T-cell (primary cell): ENCODE measurements around the gene PARM1. TPM values are rescaled to one million over a fixed set of nuclear protein-coding genes. Genes with fewer than 3 reads are reported as not detected.

ENCODE experiments used
- ATAC-seq, 4 experiments: fragments of 200-7000 bp in 3 of 4; fragments of 150-1000 bp in 1 of 4; cut with Tn5 transposase; replicated peaks in 1 of 4; 1 replicate in 3 of 4; 2 replicates in 1 of 4; pipeline ENCODE4 v1.10.0; 2021; ENCODE audit warnings: moderate library complexity in 3 of 4, mild to moderate bottlenecking in 2 of 4, moderate number of reproducible peaks in 1 of 4
- CTCF ChIA-PET, 2 donors: fragments of 300-600 bp; sonication (Branson Sonifier 250); formaldehyde crosslinking; loops; one replicate each; lab custom pipeline; 2022; ENCODE audit warnings: antibody characterized with exemption in 2 of 2; lab: Charles Lee
- POLR2A ChIA-PET, 2 donors: fragments of 300-600 bp; sonication (Branson Sonifier 250); formaldehyde crosslinking; loops; one replicate each; lab custom pipeline; 2022; ENCODE audit warnings: antibody characterized with exemption in 2 of 2; lab: Charles Lee
- DNase-seq, 35 experiments: peaks; one replicate each; pipeline versions ENCODE4 v3.0.0 to v3.0.0-alpha.2; 2013 to 2023
- H3K27ac ChIP-seq: one replicate; pipeline ENCODE4 v1.5.1; 2013; ENCODE audit warnings: low read length
- H3K27me3 ChIP-seq, 2 experiments: replicated peaks in 1 of 2; 1 replicate in 1 of 2; 2 replicates in 1 of 2; pipeline versions ENCODE4 v1.6.1 to v1.7.0; 2013; ENCODE audit warnings: low read length in 1 of 2, mixed read lengths in 1 of 2; ENCODE audit not compliant: control insufficient read depth in 2 of 2, insufficient read depth in 2 of 2; ENCODE audit errors: extremely low read depth in 1 of 2
- H3K36me3 ChIP-seq, 2 donors: 1 replicate in 1 of 2; 2 replicates in 1 of 2; pipeline versions ENCODE4 v1.6.1 to v1.7.0; 2013; ENCODE audit warnings: low read length in 1 of 2; ENCODE audit not compliant: control insufficient read depth in 2 of 2, insufficient read depth in 1 of 2; ENCODE audit errors: extremely low read depth in 1 of 2
- H3K4me1 ChIP-seq, 2 experiments: 1 replicate in 1 of 2; 2 replicates in 1 of 2; pipeline versions ENCODE4 v1.6.1 to v1.7.0; 2013; ENCODE audit warnings: low read length in 2 of 2, mixed read lengths in 1 of 2; ENCODE audit not compliant: insufficient read depth in 2 of 2, control insufficient read depth in 1 of 2; ENCODE audit errors: extremely low read depth in 1 of 2
- H3K4me3 ChIP-seq, 2 donors: 1 replicate in 1 of 2; 2 replicates in 1 of 2; pipeline versions ENCODE4 v1.5.1 to v1.7.0; 2013; ENCODE audit warnings: mild to moderate bottlenecking in 2 of 2, low read length in 1 of 2, moderate library complexity in 1 of 2; ENCODE audit not compliant: control insufficient read depth in 1 of 2; ENCODE audit errors: extremely low read depth in 1 of 2
- H3K9me3 ChIP-seq: 2 replicates; pipeline ENCODE4 v1.7.0; 2013
- H3K27ac Mint-ChIP-seq, 2 donors: one replicate each; pipeline ENCODE4 v1.8.0; 2020 to 2021; ENCODE audit warnings: mild to moderate bottlenecking in 2 of 2, mixed read lengths in 2 of 2
- H3K27me3 Mint-ChIP-seq, 2 donors: one replicate each; pipeline ENCODE4 v1.8.0; 2021 to 2022; ENCODE audit warnings: mixed read lengths in 2 of 2
- H3K36me3 Mint-ChIP-seq: one replicate; pipeline ENCODE4 v1.8.0; 2021; ENCODE audit warnings: mixed read lengths
- H3K4me1 Mint-ChIP-seq, 3 donors: one replicate each; pipeline ENCODE4 v1.8.0; 2020 to 2022; ENCODE audit warnings: mixed read lengths in 3 of 3, mild to moderate bottlenecking in 1 of 3
- H3K4me3 Mint-ChIP-seq, 3 donors: one replicate each; pipeline ENCODE4 v1.8.0; 2020 to 2022; ENCODE audit warnings: mild to moderate bottlenecking in 3 of 3, mixed read lengths in 3 of 3, moderate library complexity in 3 of 3
- H3K9me3 Mint-ChIP-seq, 3 donors: one replicate each; pipeline ENCODE4 v1.8.0; 2020 to 2022; ENCODE audit warnings: mixed read lengths in 3 of 3
- WGBS: methylation state at CpG from one replicate; pipeline ENCODE4 v1.1.5; 2013; ENCODE audit warnings: missing lambda C conversion rate; ENCODE audit not compliant: insufficient coverage; 5-methylcytosine and 5-hydroxymethylcytosine counted together
- total RNA-seq, 35 experiments: library from RNA in 6 of 35; stranded (reverse) in 6 of 35; fragments of 120-200 nt in 1 of 35; gene quantifications; one replicate each; pipeline versions ENCODE4 v1.2.1 to v1.2.4 and lab custom pipeline; 2013 to 2026

The PARM1 gene
- total RNA-seq, 5 donors from 2014 or later (not counting 1 experiment from before 2014, with no cell fraction given): 0.13 to 0.38 (median 0.26) TPM

- CTCF ChIA-PET: no interaction called here
- Histone ChIP-seq H3K4me1 (no peaks in the 10 kb centered on the region), H3K27ac (no peak overlapping the region), H3K9me3 (no peaks in the 10 kb centered on the region), H3K4me3 (no peak overlapping the region), H3K36me3 (no peaks in the 10 kb centered on the region), H3K27me3 (no peaks in the 10 kb centered on the region)
- Mint-ChIP-seq H3K27me3 (peaks cover 0 to 9% of the 10 kb centered on the region in 2 donors), H3K36me3 (no peaks in the 10 kb centered on the region), H3K27ac (no peak overlapping the region), H3K9me3 (peaks cover 0 to 2% (median 2%) of the 10 kb centered on the region in 3 donors), H3K4me3 (no peak overlapping the region), H3K4me1 (no peaks in the 10 kb centered on the region)
- WGBS: 80% methylated on average over 1 of the region's 2 CpGs
- POLR2A ChIA-PET: no interaction called here
- ATAC-seq: no peak
- no peak for DNase-seq
These were observed 69.5 kb downstream of the PARM1 start for GRCh38 chr4:75002381-75002780.

GRCh38 chr4:75003979-75004378, 71.1 kb downstream of the PARM1 start:
- Histone ChIP-seq H3K9me3 (no peaks in the 10 kb centered on the region), H3K27ac (no peak overlapping the region), H3K4me3 (no peak overlapping the region), H3K36me3 (no peaks in the 10 kb centered on the region), H3K4me1 (no peaks in the 10 kb centered on the region), H3K27me3 (no peaks in the 10 kb centered on the region)
- no peaks in the 10 kb centered on the region for H3K36me3 Mint-ChIP-seq
- peaks cover 0 to 14% (median 12%) of the 10 kb centered on the region in 3 donors for H3K9me3 Mint-ChIP-seq
- H3K4me3 Mint-ChIP-seq: no peak overlapping the region
- ChIA-PET POLR2A (no interaction called here), CTCF (no interaction called here)
- ATAC-seq (no peak), DNase-seq (no peak)
- no peak overlapping the region for H3K27ac Mint-ChIP-seq
- H3K4me1 Mint-ChIP-seq: no peaks in the 10 kb centered on the region
- peaks cover 0 to 4% of the 10 kb centered on the region in 2 donors for H3K27me3 Mint-ChIP-seq

DNA sequence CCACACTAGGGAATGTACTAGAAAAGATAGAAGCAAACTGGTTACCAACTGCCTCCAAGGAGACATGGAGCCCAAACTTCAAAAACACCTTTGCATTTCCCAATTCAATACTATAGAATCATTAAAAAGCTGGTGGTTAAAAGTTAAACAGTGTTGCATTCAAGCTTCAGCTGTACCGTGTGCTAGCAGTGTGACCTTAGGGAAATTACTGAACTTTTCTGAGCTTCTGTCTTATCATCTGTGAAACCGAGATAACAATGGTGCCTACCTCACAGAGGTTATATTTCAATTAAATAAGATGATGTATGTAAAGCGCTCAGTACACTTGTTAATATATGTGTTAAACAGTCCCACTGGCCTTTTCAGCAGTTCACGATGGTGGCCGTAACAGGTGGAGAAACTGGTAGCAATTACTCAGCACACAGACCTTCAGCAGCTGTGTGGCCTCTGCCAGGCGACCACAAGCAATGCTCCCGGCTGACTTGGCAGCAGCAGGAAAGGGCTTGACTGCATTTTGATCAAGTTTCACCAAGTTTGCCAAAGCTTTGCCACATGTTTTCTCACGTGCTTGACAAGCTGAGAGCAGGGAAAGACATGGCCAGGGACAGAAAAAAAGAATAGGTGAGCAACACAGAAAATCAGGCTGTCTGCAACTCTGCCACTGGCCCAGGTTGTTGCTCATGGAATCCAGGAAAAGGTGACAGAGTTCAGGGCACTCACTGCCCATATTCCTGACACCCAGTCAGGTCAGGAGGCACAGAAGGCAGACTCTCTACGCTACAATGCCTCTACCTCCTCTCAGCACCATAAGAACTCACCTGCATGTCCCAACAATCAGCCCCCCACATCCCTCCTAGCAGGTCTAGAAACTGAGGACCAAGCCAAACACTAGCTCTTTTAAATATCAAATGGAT, 72.1 kb downstream of the PARM1 start:
- POLR2A ChIA-PET: no interaction called here
- Mint-ChIP-seq H3K36me3 (no peaks in the 10 kb centered on the region), H3K4me3 (no peak overlapping the region), H3K27me3 (peaks cover 0 to 4% of the 10 kb centered on the region in 2 donors), H3K4me1 (no peaks in the 10 kb centered on the region), H3K27ac (no peak overlapping the region), H3K9me3 (peaks cover 0 to 14% (median 12%) of the 10 kb centered on the region in 3 donors)
- no peak overlapping the region for H3K27ac ChIP-seq
- H3K27me3 ChIP-seq: no peaks in the 10 kb centered on the region
- CTCF ChIA-PET: no interaction called here
- no peak overlapping the region for H3K4me3 ChIP-seq
- DNase-seq (no peak), ATAC-seq (no peak)
- 64% methylated on average over 6 of the region's 9 CpGs for WGBS
- no peaks in the 10 kb centered on the region for H3K9me3 ChIP-seq
- no peaks in the 10 kb centered on the region for H3K36me3 ChIP-seq
- H3K4me1 ChIP-seq: no peaks in the 10 kb centered on the region

DNA sequence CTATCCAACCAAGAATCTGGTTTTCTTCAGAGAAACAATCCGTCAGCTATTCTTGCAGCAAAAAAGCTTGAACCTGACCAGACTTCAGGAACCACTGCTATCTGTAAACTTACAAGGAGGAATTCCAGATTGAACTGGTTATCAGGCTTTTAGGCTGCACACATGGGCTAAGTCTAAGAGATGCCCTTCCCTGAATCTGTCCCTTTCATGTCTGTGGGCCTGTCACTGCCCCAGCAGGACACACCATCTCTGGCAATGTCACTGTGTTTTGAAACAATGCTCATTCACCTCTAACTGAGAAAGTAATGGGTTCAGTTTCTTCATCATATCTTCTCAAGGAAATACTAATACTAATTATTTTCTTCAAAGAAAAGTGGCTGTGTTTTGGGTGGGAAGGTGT, 72.8 kb downstream of the PARM1 start:
- H3K27me3 ChIP-seq: no peaks in the 10 kb centered on the region
- ChIA-PET CTCF (no interaction called here), POLR2A (no interaction called here)
- no peaks in the 10 kb centered on the region for H3K4me1 Mint-ChIP-seq
- no peaks in the 10 kb centered on the region for H3K9me3 ChIP-seq
- H3K4me3 ChIP-seq: no peak overlapping the region
- no peak for DNase-seq
- no peaks in the 10 kb centered on the region for H3K4me1 ChIP-seq
- no peak for ATAC-seq
- no peaks in the 10 kb centered on the region for H3K36me3 Mint-ChIP-seq
- H3K9me3 Mint-ChIP-seq: peaks cover 4 to 14% (median 12%) of the 10 kb centered on the region in 3 donors
- peaks cover 0 to 4% of the 10 kb centered on the region in 2 donors for H3K27me3 Mint-ChIP-seq
- H3K27ac ChIP-seq: no peak overlapping the region
- H3K27ac Mint-ChIP-seq: no peak overlapping the region
- no peak overlapping the region for H3K4me3 Mint-ChIP-seq
- 100% methylated on average over 1 of the region's 1 CpG for WGBS
- no peaks in the 10 kb centered on the region for H3K36me3 ChIP-seq

DNA sequence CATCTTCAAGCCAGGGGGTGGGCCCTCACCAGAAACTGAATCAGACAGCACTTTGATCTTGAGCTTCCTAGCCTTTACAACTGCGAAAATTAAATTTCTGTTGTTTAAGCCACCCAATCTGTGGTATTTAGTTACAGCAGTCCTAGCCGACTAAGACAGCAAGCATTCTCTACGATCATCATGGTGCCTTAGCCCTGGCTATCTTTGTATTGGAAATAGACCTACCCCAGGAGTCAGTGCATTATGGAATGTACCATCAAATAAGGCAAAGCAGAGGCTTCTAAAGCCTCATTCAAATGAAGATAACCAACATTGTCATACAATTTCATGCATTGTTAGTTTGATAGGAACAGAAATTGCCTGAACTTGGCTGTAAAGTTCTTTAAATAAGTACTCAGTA, 75.0 kb downstream of the PARM1 start:
- peaks cover 5 to 19% (median 12%) of the 10 kb centered on the region in 3 donors for H3K9me3 Mint-ChIP-seq
- WGBS: 83% methylated on average over 2 of the region's 3 CpGs
- ATAC-seq: no peak
- no peaks in the 10 kb centered on the region for H3K36me3 Mint-ChIP-seq
- H3K4me3 Mint-ChIP-seq: no peak overlapping the region
- no peaks in the 10 kb centered on the region for H3K27me3 ChIP-seq
- no peak overlapping the region for H3K4me3 ChIP-seq
- CTCF ChIA-PET: no interaction called here
- H3K36me3 ChIP-seq: no peaks in the 10 kb centered on the region
- H3K4me1 Mint-ChIP-seq: no peaks in the 10 kb centered on the region
- no peak overlapping the region for H3K27ac Mint-ChIP-seq
- H3K27ac ChIP-seq: no peak overlapping the region
- no peak for DNase-seq
- H3K4me1 ChIP-seq: no peaks in the 10 kb centered on the region
- no peaks in the 10 kb centered on the region for H3K9me3 ChIP-seq
- POLR2A ChIA-PET: no interaction called here
- peaks cover 0 to 4% of the 10 kb centered on the region in 2 donors for H3K27me3 Mint-ChIP-seq

DNA sequence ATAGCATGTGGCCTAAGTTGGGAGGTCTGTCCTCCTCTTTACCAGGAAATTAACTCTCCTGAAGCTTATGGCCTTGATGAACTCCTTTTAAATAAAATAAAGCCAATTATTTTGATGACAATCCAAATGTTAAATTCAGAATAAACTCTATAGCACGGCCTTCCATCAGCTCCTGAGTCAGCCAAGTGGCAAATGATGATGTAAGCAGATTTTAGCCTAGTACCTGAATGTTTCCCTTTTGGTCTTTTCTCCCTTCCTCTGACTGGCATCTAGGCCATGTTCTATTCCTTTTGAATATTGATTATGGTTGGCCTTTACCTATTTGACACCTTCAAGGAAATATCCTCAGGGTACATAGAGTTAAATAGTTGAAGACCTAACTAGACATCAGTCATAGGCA, 76.2 kb downstream of the PARM1 start:
- peaks cover 9 to 19% (median 12%) of the 10 kb centered on the region in 3 donors for H3K9me3 Mint-ChIP-seq
- peaks cover 0 to 4% of the 10 kb centered on the region in 2 donors for H3K27me3 Mint-ChIP-seq
- H3K4me3 Mint-ChIP-seq: no peak overlapping the region
- ATAC-seq: no peak
- Histone ChIP-seq H3K27ac (no peak overlapping the region), H3K4me1 (no peaks in the 10 kb centered on the region), H3K4me3 (no peak overlapping the region), H3K9me3 (no peaks in the 10 kb centered on the region), H3K36me3 (no peaks in the 10 kb centered on the region), H3K27me3 (no peaks in the 10 kb centered on the region)
- ChIA-PET CTCF (no interaction called here), POLR2A (no interaction called here)
- H3K27ac Mint-ChIP-seq: no peak overlapping the region
- no peaks in the 10 kb centered on the region for H3K36me3 Mint-ChIP-seq
- WGBS: no CpG with 5 or more reads among the region's 1 CpG
- H3K4me1 Mint-ChIP-seq: no peaks in the 10 kb centered on the region
- no peak for DNase-seq
